GM18517 (cell line): ENCODE results near the gene RNF144A.
"Not testable (repeated sequence)": the region's sequence is repeated elsewhere in the genome, so short reads cannot be mapped to it uniquely, and the experiment has no call there.

Experiments
- ATAC-seq: cut with Tn5 transposase; IDR thresholded peaks from one replicate; pipeline ENCODE4 v1.9.1; 2021; ENCODE audit warnings: mild to moderate bottlenecking, moderate library complexity; ENCODE audit not compliant: unreplicated experiment

The RNF144A gene, protein sequence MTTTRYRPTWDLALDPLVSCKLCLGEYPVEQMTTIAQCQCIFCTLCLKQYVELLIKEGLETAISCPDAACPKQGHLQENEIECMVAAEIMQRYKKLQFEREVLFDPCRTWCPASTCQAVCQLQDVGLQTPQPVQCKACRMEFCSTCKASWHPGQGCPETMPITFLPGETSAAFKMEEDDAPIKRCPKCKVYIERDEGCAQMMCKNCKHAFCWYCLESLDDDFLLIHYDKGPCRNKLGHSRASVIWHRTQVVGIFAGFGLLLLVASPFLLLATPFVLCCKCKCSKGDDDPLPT

DNA sequence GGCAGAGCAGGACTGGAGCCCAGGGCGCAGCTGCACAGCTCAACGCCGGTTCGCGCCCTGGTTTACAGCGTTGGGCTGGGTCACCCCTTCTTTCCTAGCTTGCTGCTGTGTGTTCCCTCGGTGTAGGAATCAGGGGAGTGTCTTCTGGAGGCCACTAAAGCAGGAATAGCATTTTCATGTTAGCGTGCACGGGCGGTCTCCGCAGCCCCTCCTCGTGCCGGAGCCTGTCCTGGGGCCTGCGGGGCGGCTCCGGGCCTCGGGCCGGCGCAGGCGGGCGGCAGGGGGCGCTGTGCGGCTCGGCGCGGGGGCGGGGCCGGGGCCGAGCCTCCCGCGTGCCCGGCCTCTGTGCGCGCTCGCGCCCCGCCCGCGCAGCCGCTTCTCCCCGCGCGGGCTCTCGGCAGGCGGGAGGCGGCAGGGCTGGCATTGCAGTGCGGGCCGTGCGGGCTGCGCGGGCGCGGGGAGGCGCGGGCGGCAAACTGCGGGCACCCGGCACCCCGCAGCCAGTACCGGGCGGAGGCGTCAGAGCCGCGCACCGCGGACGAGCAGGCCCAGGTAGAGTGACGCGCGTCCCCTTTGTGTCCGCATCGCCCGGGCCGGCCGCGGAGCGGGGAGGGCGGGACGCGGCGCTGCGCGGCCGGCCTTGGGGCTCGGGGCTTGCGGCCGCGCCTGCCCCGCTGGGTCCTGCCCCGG lies at the start of gene RNF144A:
Gene RNF144A (plus strand): TSS at position 342 of the 690 bp plus-strand sequence. CDS start 79,515 bp downstream, outside the sequence.
- ATAC-seq = peak; percentile 78

DNA sequence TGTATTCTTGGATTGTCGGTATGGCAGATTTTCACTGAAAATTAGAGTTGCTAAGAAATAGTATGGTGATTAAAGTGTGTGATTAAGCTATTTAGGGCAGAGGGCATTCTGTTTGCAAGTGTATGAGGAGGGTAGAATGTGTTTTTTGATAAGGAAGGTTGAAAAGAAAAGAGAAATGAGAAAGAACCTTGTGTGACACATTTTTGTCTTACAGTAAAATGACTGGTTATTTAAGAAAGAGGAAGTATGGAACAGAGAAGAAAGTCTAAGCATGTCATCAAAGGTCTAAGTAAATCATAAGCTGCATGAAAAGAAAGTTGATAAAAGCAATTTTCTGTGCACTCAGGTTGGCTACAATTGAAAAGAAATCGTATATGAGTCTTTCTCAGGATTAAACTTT lies 44.8 kb upstream of the RNF144A start:
- peak; percentile 80 for ATAC-seq

DNA sequence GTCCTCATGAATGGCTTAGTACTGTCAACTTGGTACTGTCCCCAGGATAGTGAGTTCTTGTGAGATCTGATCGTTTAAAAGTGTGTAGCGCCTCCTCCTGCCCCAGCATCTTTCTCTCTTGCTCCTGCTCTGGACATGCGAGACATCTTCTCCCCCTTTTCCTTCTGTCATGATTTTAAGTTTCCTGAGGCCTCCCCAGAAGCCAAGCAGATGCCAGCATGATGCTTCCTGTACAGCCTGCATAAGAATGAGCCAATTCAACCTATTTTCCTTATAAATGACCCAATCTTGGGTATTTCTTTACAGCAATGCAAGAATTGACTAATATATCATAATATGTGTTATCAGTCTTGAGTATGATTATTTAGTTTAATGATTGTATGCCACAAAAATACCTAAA lies 43.2 kb upstream of the RNF144A start:
- ATAC-seq = no peak

DNA sequence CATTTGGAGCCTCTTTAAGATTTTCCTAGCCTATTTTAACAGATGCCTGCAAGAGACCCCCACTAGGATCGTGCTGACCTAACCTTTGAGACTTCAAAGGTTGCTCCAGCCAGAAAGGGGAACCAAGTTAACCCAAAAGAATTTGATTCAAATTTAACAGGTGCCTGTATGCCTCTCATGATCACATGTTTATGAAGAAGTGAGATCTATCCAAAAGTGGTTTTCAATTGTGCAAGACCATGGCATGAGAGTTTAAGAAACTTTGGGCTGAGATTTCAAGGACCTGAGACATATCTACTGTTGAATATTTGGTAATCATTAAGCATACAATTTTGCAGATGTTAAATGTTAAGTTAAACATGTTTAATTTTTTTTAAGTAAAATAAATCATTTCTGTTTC lies 40.9 kb upstream of the RNF144A start:
- no peak for ATAC-seq

DNA sequence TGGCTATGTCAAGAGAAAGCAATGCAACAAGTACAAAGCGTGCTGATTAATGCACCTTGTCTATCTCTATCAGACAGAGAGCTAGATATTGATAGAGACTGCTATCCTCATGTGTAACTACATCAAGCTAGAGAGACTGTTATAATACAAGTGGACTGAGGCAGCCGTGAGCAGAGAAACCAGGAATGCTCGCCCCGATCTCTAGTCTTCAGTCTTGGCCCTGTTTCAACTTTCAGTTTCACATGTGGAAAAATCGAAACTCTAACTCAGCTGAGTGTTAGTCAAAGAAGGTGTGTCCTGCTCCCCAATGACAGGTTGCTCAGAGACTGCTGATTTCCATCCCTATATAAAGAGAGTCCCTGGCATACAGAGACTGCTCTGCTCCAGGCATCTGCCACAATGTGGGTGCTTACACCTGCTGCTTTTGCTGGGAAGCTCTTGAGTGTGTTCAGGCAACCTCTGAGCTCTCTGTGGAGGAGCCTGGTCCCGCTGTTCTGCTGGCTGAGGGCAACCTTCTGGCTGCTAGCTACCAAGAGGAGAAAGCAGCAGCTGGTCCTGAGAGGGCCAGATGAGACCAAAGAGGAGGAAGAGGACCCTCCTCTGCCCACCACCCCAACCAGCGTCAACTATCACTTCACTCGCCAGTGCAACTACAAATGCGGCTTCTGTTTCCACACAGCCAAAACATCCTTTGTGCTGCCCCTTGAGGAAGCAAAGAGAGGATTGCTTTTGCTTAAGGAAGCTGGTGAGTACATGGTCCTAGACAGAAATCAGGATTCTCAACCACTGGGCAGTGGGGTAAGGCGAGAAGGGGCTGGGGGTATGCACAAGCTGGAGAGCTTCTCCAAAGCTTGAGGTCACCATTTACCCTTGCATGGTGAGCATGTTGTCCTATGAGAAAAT lies 39.6 kb upstream of the RNF144A start, which contains the start of gene RSAD2:
Gene RSAD2 (plus strand): TSS at position 376 of the 903 bp plus-strand sequence. CDS start 24 bp downstream, at position 400.
- ATAC-seq = peak; percentile 90

DNA sequence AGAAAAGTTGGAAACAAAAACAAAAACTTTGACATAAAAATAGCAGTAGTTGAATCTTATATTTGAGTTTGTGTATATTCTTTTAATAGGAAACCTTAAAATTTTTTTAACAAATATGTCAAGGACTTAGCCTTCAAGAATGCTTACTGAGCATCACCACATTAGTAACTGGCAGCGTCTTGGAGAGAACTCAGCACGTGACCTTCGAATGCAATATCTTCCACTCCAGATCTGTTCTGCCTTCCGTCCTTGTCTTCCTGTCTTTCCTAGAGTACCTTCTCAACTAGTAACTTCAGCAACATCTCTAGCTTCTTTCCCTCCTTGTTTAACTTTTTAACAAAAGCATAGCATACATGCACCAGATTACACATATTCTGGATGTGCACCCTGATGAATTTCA lies 38.7 kb upstream of the RNF144A start:
- ATAC-seq = no peak

DNA sequence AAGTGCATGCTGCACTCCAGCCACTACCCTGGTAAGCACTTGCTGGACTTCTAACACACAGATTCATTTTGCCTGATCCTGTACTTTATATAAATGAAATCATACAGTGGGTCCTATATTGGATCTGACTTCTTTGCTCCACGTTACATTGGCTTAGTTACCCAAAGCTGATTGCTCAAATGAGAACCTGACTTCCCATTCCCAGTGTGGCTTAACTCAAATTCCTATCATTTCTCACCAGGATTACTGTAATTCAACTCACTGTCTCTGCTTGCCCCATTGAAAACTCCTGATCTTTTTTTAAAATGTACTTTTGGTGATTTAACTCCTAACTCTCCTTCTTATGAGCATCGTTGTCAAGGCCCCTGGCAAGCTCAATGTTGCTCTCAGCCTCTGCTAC lies 38.2 kb upstream of the RNF144A start:
- no peak for ATAC-seq

DNA sequence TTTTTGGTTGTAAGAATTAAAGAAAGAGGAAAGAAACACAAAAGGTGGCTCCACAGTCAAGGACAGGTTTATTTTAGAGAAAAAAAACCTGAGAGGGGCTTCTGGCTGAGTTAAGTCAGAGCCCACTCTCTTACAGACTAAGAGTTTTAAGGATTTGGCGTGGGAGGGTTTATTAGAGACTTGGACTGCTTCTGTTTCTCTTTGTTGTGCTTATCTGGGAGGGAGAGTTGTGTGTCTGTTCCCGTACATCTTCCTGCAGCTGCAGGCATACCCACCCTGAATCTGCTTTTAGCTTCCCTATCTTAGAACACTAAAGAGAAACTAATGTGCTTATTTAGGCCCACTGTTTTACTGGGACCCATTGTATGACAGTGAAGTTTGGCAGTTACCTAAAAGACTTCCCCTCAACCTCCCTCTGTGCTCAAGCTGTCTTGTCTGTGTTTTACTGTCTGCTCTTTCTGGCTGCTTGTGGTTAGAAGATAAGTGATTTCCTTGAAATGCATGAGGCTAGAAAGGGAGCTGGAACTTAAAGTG lies 36.9 kb upstream of the RNF144A start:
- no peak for ATAC-seq

DNA sequence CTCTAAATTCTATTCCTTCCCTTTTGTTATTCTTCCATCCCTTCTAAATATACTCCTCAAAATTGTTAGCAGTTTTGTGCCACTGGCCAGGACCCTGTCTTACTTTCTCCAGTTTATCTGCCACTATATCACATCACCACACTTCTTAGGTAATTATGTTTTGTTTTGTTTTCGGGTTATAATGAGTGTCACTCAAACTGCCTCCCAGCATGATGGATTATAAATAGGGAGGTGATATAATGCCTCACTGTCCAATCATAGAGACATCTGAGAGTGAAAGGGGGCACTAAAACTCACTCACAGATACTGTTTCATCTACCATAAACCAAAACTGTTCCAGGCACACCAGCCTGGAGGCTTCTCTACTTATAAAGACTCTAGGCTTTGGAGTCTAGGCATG lies 36.2 kb upstream of the RNF144A start:
- ATAC-seq = no peak

DNA sequence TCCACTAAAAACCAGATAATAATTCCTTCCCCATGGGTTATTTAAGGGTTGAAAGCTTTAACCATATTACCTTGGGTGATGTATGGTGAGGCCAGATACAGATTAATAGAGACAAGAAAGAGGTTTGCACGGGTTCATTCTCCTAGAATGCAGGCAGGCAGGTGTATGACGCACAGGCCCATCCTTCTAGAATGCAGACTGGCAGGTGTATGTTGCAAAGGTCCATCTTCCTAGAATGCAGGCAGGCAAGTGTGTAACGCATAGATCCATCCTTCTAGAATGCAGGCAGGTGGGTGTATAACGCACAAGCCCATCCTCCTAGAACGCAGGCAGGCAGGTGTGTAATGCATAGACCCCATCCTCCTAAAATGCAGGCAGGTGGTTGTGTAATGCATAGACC lies 35.7 kb upstream of the RNF144A start:
- ATAC-seq = no peak

DNA sequence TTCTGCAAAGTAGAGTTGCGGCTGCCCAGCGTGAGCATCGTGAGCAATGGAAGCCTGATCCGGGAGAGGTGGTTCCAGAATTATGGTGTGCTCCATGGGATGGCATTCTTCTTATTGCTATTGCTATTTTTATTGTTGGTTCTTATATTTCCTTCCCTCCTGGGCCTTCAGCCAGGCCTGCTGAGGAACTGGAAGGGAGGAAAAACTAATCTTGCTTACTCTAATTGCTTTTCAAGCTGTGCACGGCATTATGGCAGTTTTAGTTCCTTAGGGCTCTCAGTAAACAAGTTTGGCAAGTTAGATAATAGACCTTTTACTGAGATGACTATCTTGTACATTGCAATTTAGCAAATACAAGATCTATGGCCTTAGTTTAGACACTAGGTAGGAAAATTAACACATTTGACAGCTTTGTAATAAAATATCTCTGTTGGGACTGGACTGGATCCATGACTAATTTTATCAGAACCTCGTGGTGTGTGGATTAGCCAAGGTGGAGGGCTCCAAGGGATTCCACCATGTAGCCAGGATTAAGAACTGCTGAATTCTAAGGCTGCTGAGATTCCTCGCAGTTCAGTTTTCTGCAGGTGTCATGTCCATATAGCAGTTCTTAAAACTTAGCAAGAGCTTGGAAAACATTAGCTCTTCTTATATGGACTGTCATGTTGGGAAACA lies 33.6 kb upstream of the RNF144A start:
- ATAC-seq = no peak

DNA sequence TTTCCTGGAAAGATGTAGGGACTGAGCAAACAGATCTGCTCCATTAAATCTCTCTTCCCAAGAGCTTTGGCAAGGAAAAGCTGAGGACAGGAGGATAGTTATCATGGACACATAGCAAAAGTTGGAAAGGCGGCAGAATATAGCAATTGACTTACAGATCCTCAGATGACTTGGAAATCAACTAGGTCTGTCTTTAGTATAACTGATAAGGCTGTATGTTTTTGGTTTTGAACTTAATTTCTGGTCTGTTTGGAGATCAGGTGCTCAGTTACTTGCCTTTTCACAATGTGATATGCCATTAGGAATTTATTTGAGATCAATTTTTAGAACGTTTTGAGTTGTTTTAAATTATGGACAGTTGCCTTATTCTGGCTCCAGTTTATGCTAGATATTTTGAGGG lies 31.7 kb upstream of the RNF144A start:
- ATAC-seq = no peak

DNA sequence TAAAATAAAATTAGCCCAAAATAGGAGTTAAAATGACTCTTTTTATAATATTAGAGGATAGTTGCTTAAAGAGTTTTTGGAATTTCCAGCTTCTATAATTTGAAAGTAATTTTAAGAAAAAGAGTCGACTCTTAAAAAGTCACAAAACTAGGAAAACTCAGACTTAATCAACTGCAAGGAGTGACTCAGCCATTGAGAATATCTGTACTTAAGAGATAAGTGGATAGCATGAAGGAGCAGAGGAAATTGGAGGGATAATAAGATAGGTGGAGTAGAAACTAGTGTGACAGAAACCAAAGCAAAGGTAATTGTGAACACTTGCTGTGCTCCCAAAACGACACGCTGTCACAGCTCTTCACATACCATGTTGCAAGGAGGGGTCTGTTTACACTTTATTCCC lies 31.2 kb upstream of the RNF144A start:
- ATAC-seq = no peak

DNA sequence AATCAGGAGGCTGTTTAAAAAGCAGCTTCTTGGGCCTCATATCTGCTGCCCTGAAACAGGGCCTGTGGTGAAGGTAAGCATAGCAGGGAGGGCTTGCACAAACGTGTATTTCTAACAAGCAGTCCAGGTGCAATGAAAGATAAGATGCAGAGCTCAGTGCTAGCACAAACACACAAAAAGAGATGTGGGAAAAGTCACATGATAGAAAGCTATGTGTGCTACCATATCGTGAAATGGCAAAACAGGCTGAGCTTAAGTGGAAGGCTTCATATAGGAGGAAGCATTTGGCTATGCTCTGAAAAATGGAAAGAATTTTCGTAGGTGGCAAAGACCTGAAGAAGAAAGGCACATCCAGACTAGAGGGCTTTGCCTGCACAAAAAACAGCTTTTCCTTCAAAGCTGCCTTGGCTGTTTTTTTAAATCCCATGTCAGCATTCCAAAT lies 29.4 kb upstream of the RNF144A start:
- no peak for ATAC-seq

DNA sequence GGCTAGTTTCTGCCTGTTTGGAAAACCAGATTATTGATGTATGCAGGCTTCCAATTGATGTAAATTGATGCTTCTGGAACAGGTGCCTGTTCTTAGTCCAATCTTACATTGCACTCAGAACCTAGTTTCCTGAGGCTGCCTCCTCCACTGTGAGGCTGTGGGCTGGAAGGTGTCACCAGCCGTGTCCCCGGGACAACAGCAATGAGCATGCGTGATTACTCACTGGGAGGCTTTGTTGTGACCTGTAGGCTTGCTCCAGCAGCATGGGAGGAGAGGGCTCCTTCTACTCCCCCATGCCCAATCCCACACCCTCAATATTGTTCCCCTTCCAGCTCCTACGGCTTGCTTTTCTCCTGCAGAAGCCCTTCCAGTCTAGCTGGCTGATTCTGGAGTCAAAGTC lies 28.5 kb upstream of the RNF144A start:
- no peak for ATAC-seq

DNA sequence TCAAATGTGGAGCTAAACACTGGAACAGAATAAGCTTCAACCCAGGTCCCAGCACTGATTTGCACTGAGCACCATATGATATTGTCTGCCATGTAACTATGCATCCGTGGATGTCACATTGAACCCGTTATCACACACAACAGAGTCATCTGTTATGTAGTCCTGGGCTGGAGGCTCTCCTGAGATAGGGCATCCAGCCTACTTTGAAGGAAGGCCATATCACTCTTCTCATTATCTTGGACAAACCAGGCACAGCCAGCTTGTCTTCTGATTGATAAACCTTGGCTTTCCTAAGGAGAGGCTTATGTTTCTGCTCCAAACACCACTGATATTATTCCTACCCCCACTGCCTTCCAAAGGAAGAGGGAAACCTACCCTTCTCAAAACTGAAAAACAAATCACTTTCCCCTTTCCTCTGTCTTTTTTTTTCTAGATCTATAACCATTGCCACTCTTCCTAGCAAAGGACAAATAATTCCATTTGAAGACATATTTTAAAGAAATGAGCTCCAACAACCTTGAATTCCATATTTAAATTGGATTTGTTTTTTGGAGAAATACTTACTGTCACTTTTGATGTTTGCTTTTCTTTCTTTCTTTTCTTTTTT lies 23.2 kb upstream of the RNF144A start:
- no peak for ATAC-seq

DNA sequence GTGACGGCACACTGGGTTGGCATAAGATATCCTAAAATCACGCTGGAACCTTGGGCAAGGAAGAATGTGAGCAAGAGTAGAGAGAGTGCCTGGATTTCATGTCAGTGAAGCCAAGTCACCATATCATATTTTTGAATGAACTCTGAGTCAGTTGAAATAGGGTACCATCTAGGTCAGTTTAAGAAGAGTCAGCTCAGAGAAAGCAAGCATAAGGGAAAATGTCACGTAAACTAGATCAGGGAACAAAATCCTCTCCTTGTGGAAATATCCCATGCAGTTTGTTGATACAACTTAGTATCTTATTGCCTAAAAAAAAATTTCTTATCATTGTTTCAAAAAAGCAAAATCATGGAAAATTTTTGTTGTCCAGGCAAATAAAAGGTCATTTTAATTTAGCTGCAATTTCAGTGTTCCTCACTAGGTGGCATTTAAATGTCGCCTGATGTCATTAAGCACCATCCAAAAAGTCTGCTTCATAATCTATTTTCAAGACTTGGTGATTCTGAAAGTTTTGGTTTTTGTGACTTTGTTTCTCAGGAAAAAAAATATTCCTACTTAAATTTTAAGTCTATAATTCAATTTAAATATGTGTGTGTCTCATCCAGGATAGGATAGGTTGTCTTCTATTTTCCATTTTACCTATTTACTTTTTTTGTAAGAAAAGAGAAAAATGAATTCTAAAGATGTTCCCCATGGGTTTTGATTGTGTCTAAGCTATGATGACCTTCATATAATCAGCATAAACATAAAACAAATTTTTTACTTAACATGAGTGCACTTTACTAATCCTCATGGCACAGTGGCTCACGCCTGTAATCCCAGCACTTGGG lies 20.1 kb upstream of the RNF144A start:
- ATAC-seq = no peak

DNA sequence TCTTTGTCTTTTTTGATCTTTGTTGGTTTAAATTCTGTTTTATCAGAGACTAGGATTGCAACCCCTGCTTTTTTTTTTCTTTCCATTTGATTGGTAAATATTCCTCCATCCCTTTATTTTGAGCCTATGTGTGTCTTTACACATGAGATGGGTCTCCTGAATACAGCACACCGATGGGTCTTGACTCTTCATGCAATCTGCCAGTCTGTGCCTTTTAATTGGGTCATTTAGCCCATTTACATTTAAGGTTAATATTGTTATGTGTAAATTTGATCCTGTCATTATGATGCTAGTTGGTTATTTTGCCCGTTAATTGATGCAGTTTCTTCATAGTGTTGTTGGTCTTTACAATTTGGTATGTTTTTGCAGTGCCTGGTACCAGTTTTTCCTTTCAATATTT lies 14.6 kb upstream of the RNF144A start:
- ATAC-seq = not testable (repeated sequence)

DNA sequence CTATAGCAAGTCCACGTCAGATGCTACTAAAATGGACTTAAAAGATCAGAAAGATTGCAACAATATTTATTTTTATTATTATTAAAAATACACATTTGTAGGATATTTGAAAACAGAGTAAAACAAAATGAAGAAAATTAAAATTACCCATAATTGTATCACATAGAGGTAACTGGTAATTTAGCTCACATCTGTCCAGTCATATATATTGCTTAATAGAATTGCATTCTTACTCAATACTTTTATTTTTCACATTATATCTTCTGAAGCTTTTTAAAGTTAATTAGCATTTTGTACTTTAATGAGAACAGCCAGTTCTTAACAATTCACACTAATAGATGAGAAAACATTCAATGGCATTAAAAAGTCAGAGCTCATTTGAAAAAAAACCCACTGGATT lies 11.5 kb upstream of the RNF144A start:
- ATAC-seq = no peak
